Calu3 (cell line): Measurements from ENCODE around the gene MCC. TPM values are rescaled to one million over a fixed set of nuclear protein-coding genes. Genes with fewer than 3 reads are reported as not detected.

Source experiments
- BruUV-seq: library from RNA; stranded (reverse); fragments of 400-500 nt; replicated peaks from 2 replicates; lab custom pipeline; 2021; lab: Mats Ljungman, UMichigan
- CTCF ChIA-PET: fragments of 300-600 bp; sonication (Branson Sonifier 250); formaldehyde crosslinking; loops from one replicate; lab custom pipeline; 2022; ENCODE audit warnings: antibody characterized with exemption; lab: Charles Lee
- DNase-seq: peaks from one replicate; pipeline ENCODE4 v3.0.0; 2022
- H3K27ac Mint-ChIP-seq: one replicate; pipeline ENCODE4 v1.8.0; 2022; ENCODE audit warnings: mixed read lengths; ENCODE audit not compliant: unreplicated experiment
- H3K27me3 Mint-ChIP-seq: one replicate; pipeline ENCODE4 v1.8.0; 2022; ENCODE audit warnings: mixed read lengths; ENCODE audit not compliant: unreplicated experiment
- H3K36me3 Mint-ChIP-seq: one replicate; pipeline ENCODE4 v1.8.0; 2022; ENCODE audit warnings: mild to moderate bottlenecking, moderate library complexity, mixed read lengths; ENCODE audit not compliant: insufficient read depth, unreplicated experiment
- H3K4me1 Mint-ChIP-seq: one replicate; pipeline ENCODE4 v1.8.0; 2022; ENCODE audit warnings: mild to moderate bottlenecking, low read depth, mixed read lengths; ENCODE audit not compliant: unreplicated experiment
- H3K4me3 Mint-ChIP-seq: one replicate; pipeline ENCODE4 v1.8.0; 2022; ENCODE audit warnings: mild to moderate bottlenecking, low read depth, moderate library complexity, mixed read lengths; ENCODE audit not compliant: unreplicated experiment
- H3K9me3 Mint-ChIP-seq: one replicate; pipeline ENCODE4 v1.8.0; 2022; ENCODE audit warnings: low read depth, mixed read lengths; ENCODE audit not compliant: unreplicated experiment
- intact Hi-C: fragments of 100-400 bp; cut with micrococcal nuclease; formaldehyde crosslinking; loops from one replicate; pipeline ENCODE4 v1.10.0; 2022; ENCODE audit not compliant: unreplicated experiment
- total RNA-seq: library from RNA; stranded (reverse); gene quantifications from 2 replicates; pipeline ENCODE4 v1.2.3, GENCODE V29; 2022
- TF ChIP-seq, protein P1 (sequence below): fragments of 200-600 bp; IDR thresholded peaks from one replicate; pipeline ENCODE4 v1.8.0; 2022; ENCODE audit warnings: antibody characterized with exemption; ENCODE audit not compliant: unreplicated experiment

The MCC gene
- total RNA-seq, 1 experiment from 2014 or later = 2.8 TPM

- H3K9me3 Mint-ChIP-seq = no peaks in the 10 kb centered on the region
- TF ChIP-seq, protein P1, sequence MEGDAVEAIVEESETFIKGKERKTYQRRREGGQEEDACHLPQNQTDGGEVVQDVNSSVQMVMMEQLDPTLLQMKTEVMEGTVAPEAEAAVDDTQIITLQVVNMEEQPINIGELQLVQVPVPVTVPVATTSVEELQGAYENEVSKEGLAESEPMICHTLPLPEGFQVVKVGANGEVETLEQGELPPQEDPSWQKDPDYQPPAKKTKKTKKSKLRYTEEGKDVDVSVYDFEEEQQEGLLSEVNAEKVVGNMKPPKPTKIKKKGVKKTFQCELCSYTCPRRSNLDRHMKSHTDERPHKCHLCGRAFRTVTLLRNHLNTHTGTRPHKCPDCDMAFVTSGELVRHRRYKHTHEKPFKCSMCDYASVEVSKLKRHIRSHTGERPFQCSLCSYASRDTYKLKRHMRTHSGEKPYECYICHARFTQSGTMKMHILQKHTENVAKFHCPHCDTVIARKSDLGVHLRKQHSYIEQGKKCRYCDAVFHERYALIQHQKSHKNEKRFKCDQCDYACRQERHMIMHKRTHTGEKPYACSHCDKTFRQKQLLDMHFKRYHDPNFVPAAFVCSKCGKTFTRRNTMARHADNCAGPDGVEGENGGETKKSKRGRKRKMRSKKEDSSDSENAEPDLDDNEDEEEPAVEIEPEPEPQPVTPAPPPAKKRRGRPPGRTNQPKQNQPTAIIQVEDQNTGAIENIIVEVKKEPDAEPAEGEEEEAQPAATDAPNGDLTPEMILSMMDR = no peak
- H3K27ac Mint-ChIP-seq = no peak overlapping the region
- CTCF ChIA-PET = interaction anchor here (0.6 kb wide), 1 partner anchor 893 kb away, joined by 3 read pairs; no protein-coding TSS in a partner anchor
- H3K4me1 Mint-ChIP-seq = no peaks in the 10 kb centered on the region
- BruUV-seq = no TSS peak
- no peak for DNase-seq
- intact Hi-C loops = no loop called here
- H3K4me3 Mint-ChIP-seq = no peak overlapping the region
- H3K36me3 Mint-ChIP-seq = peaks cover 50% of the 10 kb centered on the region
- H3K27me3 Mint-ChIP-seq = no peaks in the 10 kb centered on the region
Measured at GRCh38 chr5:113002423-113002822, 485.8 kb downstream of the MCC start.

DNA sequence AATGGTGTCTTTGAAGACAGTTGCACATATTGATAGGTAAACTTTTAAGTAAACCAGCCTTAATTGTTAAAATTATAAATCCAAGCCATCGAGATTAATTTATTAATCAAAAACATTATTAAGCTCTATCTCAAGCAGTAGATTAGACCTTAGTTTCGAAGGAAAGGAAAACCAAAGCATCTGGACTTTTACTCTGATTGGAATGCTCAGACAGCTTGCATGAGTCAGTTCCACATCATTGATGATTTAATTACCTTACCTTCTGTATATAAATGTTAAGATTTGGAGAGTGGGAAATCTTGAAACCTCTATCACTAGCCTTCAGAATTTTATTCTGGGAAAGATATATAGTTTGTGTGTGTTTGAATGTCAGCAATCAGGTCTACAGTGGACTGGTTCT lies 487.8 kb downstream of the MCC start:
- peaks cover 55% of the 10 kb centered on the region for H3K36me3 Mint-ChIP-seq
- TF ChIP-seq, protein P1 = no peak
- intact Hi-C loops = no loop called here
- no TSS peak for BruUV-seq
- H3K9me3 Mint-ChIP-seq = no peaks in the 10 kb centered on the region
- H3K4me1 Mint-ChIP-seq = no peaks in the 10 kb centered on the region
- no peak overlapping the region for H3K4me3 Mint-ChIP-seq
- H3K27me3 Mint-ChIP-seq = no peaks in the 10 kb centered on the region
- CTCF ChIA-PET = no interaction called here
- no peak for DNase-seq
- H3K27ac Mint-ChIP-seq = no peak overlapping the region

- DNase-seq = no peak
- BruUV-seq = no TSS peak
- intact Hi-C loops = loop anchor here (5.0 kb wide), 1 partner anchor 514 kb away; the partner anchor contains the start of gene YTHDC2
- TF ChIP-seq, protein P1 = no peak
- Mint-ChIP-seq H3K9me3 (no peaks in the 10 kb centered on the region), H3K4me1 (no peaks in the 10 kb centered on the region), H3K27ac (no peak overlapping the region), H3K27me3 (no peaks in the 10 kb centered on the region), H3K36me3 (peaks cover 49% of the 10 kb centered on the region), H3K4me3 (no peak overlapping the region)
- CTCF ChIA-PET = no interaction called here
Measured at GRCh38 chr5:112998296-112998695, 490.0 kb downstream of the MCC start.

DNA sequence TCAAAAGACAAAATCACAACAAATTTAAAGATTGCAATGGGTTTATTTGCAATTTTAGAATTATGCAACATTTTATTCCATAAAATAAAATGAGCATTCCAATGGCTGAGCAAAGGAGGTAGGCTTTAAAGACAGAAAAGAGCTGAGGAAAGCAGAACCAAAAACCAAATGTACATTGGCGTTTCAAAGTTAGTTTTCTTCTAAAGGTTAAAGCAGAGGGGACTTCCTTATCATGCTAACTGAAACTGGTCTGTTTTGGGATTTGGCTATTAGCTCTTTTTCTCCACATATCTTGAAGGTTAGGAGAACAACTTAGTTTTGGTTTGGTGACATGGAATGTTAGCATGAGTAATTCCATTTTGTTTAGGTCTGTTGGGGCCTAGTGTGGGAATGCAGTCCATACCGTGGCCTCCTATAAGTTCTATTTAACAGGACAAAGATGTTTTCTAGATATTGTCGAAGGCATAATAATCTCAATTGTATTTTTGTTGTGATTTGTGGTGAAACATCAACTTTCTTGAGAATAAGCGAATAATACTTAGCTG lies 491.4 kb downstream of the MCC start:
- no peak overlapping the region for H3K4me3 Mint-ChIP-seq
- H3K4me1 Mint-ChIP-seq = no peaks in the 10 kb centered on the region
- H3K36me3 Mint-ChIP-seq = peaks cover 55% of the 10 kb centered on the region
- CTCF ChIA-PET = interaction anchor here (1.3 to 1.7 kb wide), 6 partner anchors 21 to 514 kb away, joined by 3 to 9 read pairs (median 6); partner anchors contain the start of gene DCP2
- no peaks in the 10 kb centered on the region for H3K27me3 Mint-ChIP-seq
- no peak overlapping the region for H3K27ac Mint-ChIP-seq
- TF ChIP-seq, protein P1 = no peak
- H3K9me3 Mint-ChIP-seq = no peaks in the 10 kb centered on the region
- no peak for DNase-seq
- BruUV-seq = no TSS peak
- intact Hi-C loops = loop anchor here (1.0 to 5.0 kb wide), 3 partner anchors 333 to 609 kb away; partner anchors contain the start of gene YTHDC2
